SK-N-MC (cell line): ENCODE measurements around the gene PLA2G4B.

Source experiments
- DNase-seq: peaks from one replicate; pipeline ENCODE4 v3.0.0-alpha.2; 2011; ENCODE audit warnings: low read depth, low spot score
- H3K27ac ChIP-seq: fragments of 200-600 bp; sonication (generic); 2 replicates; pipeline ENCODE4 v1.5.1; 2016; ENCODE audit warnings: mixed run types
- H3K36me3 ChIP-seq: fragments of 200-600 bp; sonication (generic); 2 replicates; pipeline ENCODE4 v1.6.1; 2017; ENCODE audit warnings: antibody characterized with exemption, low read length, mixed read lengths; ENCODE audit not compliant: insufficient read depth
- H3K4me3 ChIP-seq: fragments of 200-600 bp; sonication (generic); 2 replicates; pipeline ENCODE4 v1.5.1; 2016
- H3K9ac ChIP-seq: fragments of 200-600 bp; sonication (generic); 2 replicates; pipeline ENCODE4 v1.8.0; 2017; ENCODE audit warnings: mixed run types, mixed read lengths; ENCODE audit not compliant: insufficient read length
- H3K9me3 ChIP-seq: fragments of 200-600 bp; sonication (generic); 2 replicates; pipeline ENCODE4 v1.6.1; 2017; ENCODE audit warnings: low read depth, mild to moderate bottlenecking, antibody characterized with exemption, low read length, moderate library complexity, mixed read lengths
- EZH2 ChIP-seq: fragments of 200-600 bp; sonication (generic); IDR thresholded peaks from one replicate; pipeline ENCODE4 v1.6.1; 2017; ENCODE audit warnings: antibody characterized with exemption
- FOXP2 ChIP-seq: optimal IDR thresholded peaks from 2 replicates; pipeline ENCODE3; 2011; ENCODE audit warnings: mild to moderate bottlenecking, moderate library complexity; ENCODE audit not compliant: insufficient read depth; ENCODE audit errors: extremely low read length, control extremely low read depth
- POLR2AphosphoS5 ChIP-seq: IDR thresholded peaks from 2 replicates; pipeline ENCODE4 v1.6.1; 2012; ENCODE audit warnings: mild to moderate bottlenecking, low read depth, low read length, borderline replicate concordance

Gene PLA2G4B

GRCh38 chr15:41854443-41854842 is 15.8 kb downstream of the PLA2G4B start:
- TF ChIP-seq POLR2AphosphoS5 (no peak), EZH2 (no peak), FOXP2 (no peak)
- H3K4me3 ChIP-seq, result no peak overlapping the region
- H3K9ac ChIP-seq, result no peak overlapping the region
- DNase-seq, result no peak
- H3K27ac ChIP-seq, result no peak overlapping the region
- no peaks in the 10 kb centered on the region for H3K36me3 ChIP-seq
- no peaks in the 10 kb centered on the region for H3K9me3 ChIP-seq

GRCh38 chr15:41855261-41855961 is 16.8 kb downstream of the PLA2G4B start:
- DNase-seq, result no peak
- Histone ChIP-seq H3K27ac (no peak overlapping the region), H3K9ac (no peak overlapping the region), H3K4me3 (no peak overlapping the region), H3K36me3 (no peaks in the 10 kb centered on the region), H3K9me3 (no peaks in the 10 kb centered on the region)
- TF ChIP-seq POLR2AphosphoS5, result no peak

GRCh38 chr15:41856262-41856661 is 17.6 kb downstream of the PLA2G4B start:
- no peak for DNase-seq
- Histone ChIP-seq H3K36me3 (no peaks in the 10 kb centered on the region), H3K4me3 (no peak overlapping the region), H3K27ac (no peak overlapping the region), H3K9ac (no peak overlapping the region), H3K9me3 (no peaks in the 10 kb centered on the region)
- TF ChIP-seq FOXP2, result no peak
- TF ChIP-seq EZH2, result no peak
- no peak for TF ChIP-seq POLR2AphosphoS5

- Histone ChIP-seq H3K36me3 (no peaks in the 10 kb centered on the region), H3K9me3 (no peaks in the 10 kb centered on the region)
Observed at GRCh38 chr15:41856716-41857115, 18.1 kb downstream of the PLA2G4B start.

GRCh38 chr15:41857316-41857715 is 18.7 kb downstream of the PLA2G4B start:
- Histone ChIP-seq H3K9me3 (no peaks in the 10 kb centered on the region), H3K4me3 (no peak overlapping the region), H3K36me3 (no peaks in the 10 kb centered on the region), H3K27ac (no peak overlapping the region), H3K9ac (no peak overlapping the region)
- no peak for DNase-seq
- TF ChIP-seq POLR2AphosphoS5, result no peak

More at GRCh38 chr15:41856716-41857115, 18.1 kb downstream of the PLA2G4B start:
- H3K27ac ChIP-seq, result no peak overlapping the region
- no peak for DNase-seq
- TF ChIP-seq POLR2AphosphoS5 (no peak), EZH2 (no peak), FOXP2 (no peak)
- no peak overlapping the region for H3K4me3 ChIP-seq
- no peak overlapping the region for H3K9ac ChIP-seq

- Histone ChIP-seq H3K36me3 (no peaks in the 10 kb centered on the region), H3K4me3 (no peak overlapping the region), H3K9me3 (no peaks in the 10 kb centered on the region), H3K27ac (no peak overlapping the region), H3K9ac (no peak overlapping the region)
- no peak for DNase-seq
- TF ChIP-seq POLR2AphosphoS5 (no peak), EZH2 (no peak), FOXP2 (no peak)
Observed at GRCh38 chr15:41858756-41859155, 20.1 kb downstream of the PLA2G4B start.

- Histone ChIP-seq H3K9ac (no peak overlapping the region), H3K9me3 (no peaks in the 10 kb centered on the region), H3K27ac (no peak overlapping the region), H3K4me3 (no peak overlapping the region), H3K36me3 (no peaks in the 10 kb centered on the region)
- TF ChIP-seq POLR2AphosphoS5, result no peak
- no peak for TF ChIP-seq FOXP2
- TF ChIP-seq EZH2, result no peak
- DNase-seq, result no peak
Observed at GRCh38 chr15:41860049-41860828, 21.6 kb downstream of the PLA2G4B start.

- no peak overlapping the region for H3K4me3 ChIP-seq
- H3K36me3 ChIP-seq, result no peaks in the 10 kb centered on the region
- no peak overlapping the region for H3K27ac ChIP-seq
- no peak overlapping the region for H3K9ac ChIP-seq
- TF ChIP-seq POLR2AphosphoS5 (no peak), FOXP2 (no peak), EZH2 (no peak)
- DNase-seq, result no peak
- H3K9me3 ChIP-seq, result no peaks in the 10 kb centered on the region
Observed at GRCh38 chr15:41861736-41862356, 23.2 kb downstream of the PLA2G4B start.
